ENCODE measurements around the gene GIMAP5.

GIMAP5 gene

GRCh38 chr7:150737265-150738055 lies at the start of gene GIMAP5:
GIMAP5 (plus strand) TSS chr7:150737418; CDS start chr7:150740885, 3,467 bp downstream.
- DNase-seq (ENCODE audit: low read depth), result no peak

GRCh38 chr7:150688630-150689029 lies 48.6 kb upstream of the GIMAP5 start:
- no peak for DNase-seq (ENCODE audit: low read depth)

- no peak for DNase-seq (ENCODE audit: low read depth)
Measured at GRCh38 chr7:150695654-150696053, 41.6 kb upstream of the GIMAP5 start.

- DNase-seq (ENCODE audit: low read depth), result no peak
Measured at GRCh38 chr7:150703209-150703608, 34.0 kb upstream of the GIMAP5 start.

- DNase-seq (ENCODE audit: low read depth), result no peak
Measured at GRCh38 chr7:150715293-150715692, 21.9 kb upstream of the GIMAP5 start.

GRCh38 chr7:150715738-150716137 lies 21.5 kb upstream of the GIMAP5 start:
- no peak for DNase-seq (ENCODE audit: low read depth)

GRCh38 chr7:150716368-150716767 lies 20.9 kb upstream of the GIMAP5 start, which contains the start of gene GIMAP1:
GIMAP1 (plus strand) TSS chr7:150716613; CDS start chr7:150719048, 2,435 bp downstream.
- no peak for DNase-seq (ENCODE audit: low read depth)

- DNase-seq (ENCODE audit: low read depth), result no peak
Measured at GRCh38 chr7:150716939-150717338, 20.3 kb upstream of the GIMAP5 start.

- no peak for DNase-seq (ENCODE audit: low read depth)
Measured at GRCh38 chr7:150717814-150718420, 19.3 kb upstream of the GIMAP5 start.

- DNase-seq (ENCODE audit: low read depth), result no peak
Measured at GRCh38 chr7:150719436-150719835, 17.8 kb upstream of the GIMAP5 start.

- no peak for DNase-seq (ENCODE audit: low read depth)
Measured at GRCh38 chr7:150719960-150720891, 17.0 kb upstream of the GIMAP5 start.

GRCh38 chr7:150721970-150722373 lies 15.2 kb upstream of the GIMAP5 start:
- DNase-seq (ENCODE audit: low read depth), result no peak

- no peak for DNase-seq (ENCODE audit: low read depth)
Measured at GRCh38 chr7:150722431-150722931, 14.7 kb upstream of the GIMAP5 start.

- DNase-seq (ENCODE audit: low read depth), result no peak
Measured at GRCh38 chr7:150723467-150723866, 13.8 kb upstream of the GIMAP5 start.

GRCh38 chr7:150727381-150727780 lies 9.8 kb upstream of the GIMAP5 start:
- DNase-seq (ENCODE audit: low read depth), result no peak

GRCh38 chr7:150728011-150728410 lies 9.2 kb upstream of the GIMAP5 start:
- DNase-seq (ENCODE audit: low read depth), result no peak

- DNase-seq (ENCODE audit: low read depth), result no peak
Measured at GRCh38 chr7:150728609-150729008, 8.6 kb upstream of the GIMAP5 start.

- no peak for DNase-seq (ENCODE audit: low read depth)
Measured at GRCh38 chr7:150731916-150732315, 5.3 kb upstream of the GIMAP5 start.

- DNase-seq (ENCODE audit: low read depth), result no peak
Measured at GRCh38 chr7:150732786-150733481, 4.3 kb upstream of the GIMAP5 start.

GRCh38 chr7:150733482-150734095 lies 3.6 kb upstream of the GIMAP5 start:
- DNase-seq (ENCODE audit: low read depth), result no peak

- no peak for DNase-seq (ENCODE audit: low read depth)
Measured at GRCh38 chr7:150734254-150734653, 3.0 kb upstream of the GIMAP5 start.

All from EH (cell line).